Choroid plexus epithelial cell (primary cell): ENCODE results near the gene PTGR2.
"Not testable (repeated sequence)": the region's sequence is repeated elsewhere in the genome, so short reads cannot be mapped to it uniquely, and the experiment has no call there.

Experiments
- DNase-seq: peaks from one replicate; pipeline ENCODE4 v3.0.0-alpha.2; 2010; ENCODE audit warnings: low read depth
- H3K4me3 ChIP-seq: 2 replicates; pipeline ENCODE4 v1.5.1; 2011; ENCODE audit warnings: low read depth, mild to moderate bottlenecking, control low read depth, low read length, moderate library complexity
- CTCF ChIP-seq: conservative IDR thresholded peaks from 2 replicates; pipeline ENCODE4 v1.5.1; 2011; ENCODE audit warnings: low read depth, mild to moderate bottlenecking, control low read depth, inconsistent platforms, low read length, moderate library complexity

The PTGR2 gene

GRCh38 chr14:73889376-73889775 is 37.7 kb downstream of the PTGR2 start:
- DNase-seq, result no peak
- no peak overlapping the region for H3K4me3 ChIP-seq
- TF ChIP-seq CTCF, result no peak

- not testable (repeated sequence) for DNase-seq, H3K4me3 ChIP-seq
Measured at GRCh38 chr14:73894180-73894687, 42.6 kb downstream of the PTGR2 start.

GRCh38 chr14:73895939-73896338 is 44.3 kb downstream of the PTGR2 start:
- no peak for DNase-seq
- no peak for TF ChIP-seq CTCF
- no peak overlapping the region for H3K4me3 ChIP-seq

- TF ChIP-seq CTCF, result no peak
- DNase-seq, result peak; percentile 21
- H3K4me3 ChIP-seq, result no peak overlapping the region
Measured at GRCh38 chr14:73896521-73896920, 44.9 kb downstream of the PTGR2 start.

GRCh38 chr14:73903028-73903427 is 51.4 kb downstream of the PTGR2 start:
- H3K4me3 ChIP-seq, result no peak overlapping the region
- TF ChIP-seq CTCF, result no peak
- peak; percentile 36 for DNase-seq

- no peak overlapping the region for H3K4me3 ChIP-seq
- TF ChIP-seq CTCF, result no peak
- no peak for DNase-seq
Measured at GRCh38 chr14:73909681-73910080, 58.0 kb downstream of the PTGR2 start.

GRCh38 chr14:73913256-73913655 is 61.6 kb downstream of the PTGR2 start:
- TF ChIP-seq CTCF, result no peak
- H3K4me3 ChIP-seq, result no peak overlapping the region
- DNase-seq, result peak; percentile 77

- H3K4me3 ChIP-seq, result no peak overlapping the region
- DNase-seq, result no peak
- TF ChIP-seq CTCF, result no peak
Measured at GRCh38 chr14:73916324-73916723, 64.7 kb downstream of the PTGR2 start.

GRCh38 chr14:73919457-73919856 is 67.8 kb downstream of the PTGR2 start:
- DNase-seq, result not testable (repeated sequence)

More at GRCh38 chr14:73919457-73919856, 67.8 kb downstream of the PTGR2 start:
- H3K4me3 ChIP-seq, result not testable (repeated sequence)
